HepG2 (cell line): Measurements from ENCODE around the gene THRB. TPM values are rescaled to one million over a fixed set of nuclear protein-coding genes. Genes with fewer than 3 reads are reported as not detected.

ENCODE experiments used
- ARID3A ChIP-seq: IDR thresholded peaks from 2 replicates; pipeline ENCODE4 v1.6.1; 2012; ENCODE audit warnings: low read depth, low read length, improper control_type of control experiment
- ARID5B ChIP-seq: IDR thresholded peaks from 2 replicates; pipeline ENCODE4 v1.4.0; 2020; ENCODE audit warnings: mild to moderate bottlenecking, missing genetic modification reagents
- ATF7-NPFF ChIP-seq: sonication (generic); formaldehyde crosslinking; IDR thresholded peaks from 2 replicates; pipeline ENCODE4 v1.8.1; 2023; ENCODE audit warnings: mild to moderate bottlenecking, low read depth, missing genetic modification reagents, moderate library complexity
- CBX2 ChIP-seq, 2 experiments: fragments of 200-600 bp in 1 of 2; sonication (generic); formaldehyde crosslinking in 1 of 2; IDR thresholded peaks; 2 replicates each; pipeline versions ENCODE4 v1.7.0 to v1.8.1; 2018 to 2022; ENCODE audit warnings: low read depth in 2 of 2, low read length in 1 of 2, mild to moderate bottlenecking in 1 of 2, missing genetic modification reagents in 1 of 2
- EP300 ChIP-seq, 3 experiments: sonication (generic) in 1 of 3; formaldehyde crosslinking in 1 of 3; IDR thresholded peaks; 2 replicates each; pipeline versions ENCODE4 v1.5.1 to v1.6.1; 2011 to 2020; ENCODE audit warnings: low read depth in 2 of 3, low read length in 2 of 3, borderline replicate concordance in 1 of 3, improper control_type of control experiment in 1 of 3, mild to moderate bottlenecking in 1 of 3, missing genetic modification reagents in 1 of 3, moderate library complexity in 1 of 3
- JUN ChIP-seq: sonication (generic); formaldehyde crosslinking; IDR thresholded peaks from 2 replicates; pipeline ENCODE4 v1.4.0; 2020; ENCODE audit warnings: mild to moderate bottlenecking, missing genetic modification reagents
- MEIS2 ChIP-seq: sonication (generic); formaldehyde crosslinking; IDR thresholded peaks from 2 replicates; pipeline ENCODE4 v1.9.0; 2021; ENCODE audit warnings: mild to moderate bottlenecking, missing genetic modification reagents
- MLX ChIP-seq: IDR thresholded peaks from 2 replicates; pipeline ENCODE4 v1.6.1; 2016
- SMC3 ChIP-seq: IDR thresholded peaks from 2 replicates; pipeline ENCODE4 v1.6.1; 2011; ENCODE audit warnings: low read length, improper control_type of control experiment
- ZNF180 ChIP-seq: sonication (generic); formaldehyde crosslinking; IDR thresholded peaks from 2 replicates; pipeline ENCODE4 v1.4.0; 2020; ENCODE audit warnings: low read depth, missing genetic modification reagents, borderline replicate concordance
- ZNF235 ChIP-seq: sonication (generic); formaldehyde crosslinking; IDR thresholded peaks from 2 replicates; pipeline ENCODE4 v1.8.1; 2023; ENCODE audit warnings: mild to moderate bottlenecking, missing genetic modification reagents, borderline replicate concordance
- ZNF292 ChIP-seq: sonication (generic); formaldehyde crosslinking; IDR thresholded peaks from 2 replicates; pipeline ENCODE4 v1.8.1; 2022; ENCODE audit warnings: mild to moderate bottlenecking, low read depth, missing genetic modification reagents, borderline replicate concordance
- ZNF30 ChIP-seq: sonication (generic); formaldehyde crosslinking; IDR thresholded peaks from 2 replicates; pipeline ENCODE4 v1.5.0; 2020; ENCODE audit warnings: mild to moderate bottlenecking, missing genetic modification reagents
- ZNF33B ChIP-seq: sonication (generic); formaldehyde crosslinking; IDR thresholded peaks from 2 replicates; pipeline ENCODE4 v1.5.1; 2020; ENCODE audit warnings: mild to moderate bottlenecking, missing genetic modification reagents
- ZNF720 ChIP-seq: sonication (generic); formaldehyde crosslinking; IDR thresholded peaks from 2 replicates; pipeline ENCODE4 v1.4.0; 2020; ENCODE audit warnings: missing genetic modification reagents
- ZNF740 ChIP-seq: sonication (generic); formaldehyde crosslinking; IDR thresholded peaks from 2 replicates; pipeline ENCODE4 v1.4.0; 2020; ENCODE audit warnings: missing genetic modification reagents
- ZNF770 ChIP-seq: sonication (generic); formaldehyde crosslinking; IDR thresholded peaks from 2 replicates; pipeline ENCODE4 v1.5.0; 2020; ENCODE audit warnings: mild to moderate bottlenecking, missing genetic modification reagents
- polyA plus RNA-seq, 8 experiments: library from polyadenylated mRNA; depleted of rRNA in 3 of 8; stranded (reverse) in 7 of 8; unstranded in 1 of 8; fragments of >200 nt; fragmentation: Illumina TruSeq in 4 of 8; extraction: Trizol in 4 of 8; gene quantifications; 2 replicates each; pipeline versions ENCODE4 v1.2.1 to v1.2.3, GENCODE V29; 2011 to 2016; ENCODE audit warnings: low read depth in 4 of 8, missing spikeins in 1 of 8, mixed read lengths in 1 of 8; ENCODE audit not compliant: insufficient read depth in 1 of 8
- total RNA-seq, 5 experiments: library from RNA; depleted of rRNA; stranded (reverse); fragments of >200 nt; fragmentation: Illumina TruSeq; extraction: Trizol; gene quantifications; 2 replicates each; pipeline ENCODE4 v1.2.3, GENCODE V29; 2016; ENCODE audit warnings: low read depth in 1 of 5

The THRB gene
- total and polyA plus RNA-seq, 2 of the 13 experiments (the other 11 are each of a cell fraction or from before 2014, with no cell fraction given), result 4.7 to 22.7 TPM

GRCh38 chr3:24365168-24365567 lies 129.5 kb downstream of the THRB start (continued):
- TF ChIP-seq MLX (no peak), ZNF770 (CRISPR knock-in tag) (no peak), ATF7-NPFF (no peak), EP300 (IDR thresholded peaks at IDR 0.05; ENCODE audit: low read depth in 2 of 2, low read length in 2 of 2) (peak in 1 of 2 experiments; percentile 76; a peak in 2 of 4 replicates), EP300 (CRISPR knock-in tag; IDR thresholded peaks at IDR 0.05; ENCODE audit: borderline replicate concordance) (no peak; the same call in 1 of the 2 replicates), ZNF180 (CRISPR knock-in tag) (no peak), ZNF720 (no peak), SMC3 (peak; percentile 20; the same call in 1 of the 2 replicates), CBX2 (IDR thresholded peaks at IDR 0.05; ENCODE audit: low read depth, low read length) (no peak), CBX2 (CRISPR knock-in tag; IDR thresholded peaks at IDR 0.05; ENCODE audit: low read depth) (no peak), JUN (peak; percentile 59; the same call in 1 of the 2 replicates), MEIS2 (CRISPR knock-in tag) (peak; percentile 52; the same call in 1 of the 2 replicates), ARID3A (peak; percentile 82), ARID5B (CRISPR knock-in tag) (peak; percentile 85), ZNF30 (CRISPR knock-in tag) (no peak), ZNF33B (CRISPR knock-in tag) (no peak), ZNF292 (CRISPR knock-in tag) (peak; percentile 91; the same call in 1 of the 2 replicates), ZNF740 (CRISPR knock-in tag) (no peak), ZNF235 (no peak)
